ENCODE results near the gene SOX9.

Gene SOX9

GRCh38 chr17:72117535-72118334 is 3.1 kb upstream of the SOX9 start:
- TF ChIP-seq GATA1 (IDR thresholded peaks at IDR 0.05; ENCODE audit: low read depth, low read length) (no peak), POLR2A (IDR thresholded peaks at IDR 0.05; ENCODE audit: low read length) (no peak)
- DNase-seq = no peak

GRCh38 chr17:72118335-72119076 is 2.3 kb upstream of the SOX9 start:
- DNase-seq = peak; percentile 32 to 62
- TF ChIP-seq GATA1 (IDR thresholded peaks at IDR 0.05; ENCODE audit: low read depth, low read length) (no peak), POLR2A (IDR thresholded peaks at IDR 0.05; ENCODE audit: low read length) (no peak)

- no peak for DNase-seq
Observed at GRCh38 chr17:72119077-72119872, 1.5 kb upstream of the SOX9 start.

GRCh38 chr17:72119873-72120641 is 763 bp upstream of the SOX9 start:
- DNase-seq = no peak
- TF ChIP-seq POLR2A (IDR thresholded peaks at IDR 0.05; ENCODE audit: low read length) (no peak), GATA1 (IDR thresholded peaks at IDR 0.05; ENCODE audit: low read depth, low read length) (no peak)

More at GRCh38 chr17:72119077-72119872, 1.5 kb upstream of the SOX9 start:
- no peak for TF ChIP-seq POLR2A (IDR thresholded peaks at IDR 0.05; ENCODE audit: low read length)
- no peak for TF ChIP-seq GATA1 (IDR thresholded peaks at IDR 0.05; ENCODE audit: low read depth, low read length)

GRCh38 chr17:72121164-72122009 is 567 bp downstream of the SOX9 start:
- DNase-seq = no peak
- TF ChIP-seq GATA1 (IDR thresholded peaks at IDR 0.05; ENCODE audit: low read depth, low read length) (no peak), POLR2A (IDR thresholded peaks at IDR 0.05; ENCODE audit: low read length) (no peak)

- no peak for TF ChIP-seq GATA1 (IDR thresholded peaks at IDR 0.05; ENCODE audit: low read depth, low read length)
- no peak for TF ChIP-seq POLR2A (IDR thresholded peaks at IDR 0.05; ENCODE audit: low read length)
- no peak for DNase-seq
Observed at GRCh38 chr17:72122010-72122764, 1.4 kb downstream of the SOX9 start.

GRCh38 chr17:72122765-72123529 is 2.1 kb downstream of the SOX9 start:
- TF ChIP-seq POLR2A (IDR thresholded peaks at IDR 0.05; ENCODE audit: low read length) (no peak), GATA1 (IDR thresholded peaks at IDR 0.05; ENCODE audit: low read depth, low read length) (no peak)
- DNase-seq = no peak

- TF ChIP-seq GATA1 (IDR thresholded peaks at IDR 0.05; ENCODE audit: low read depth, low read length) (no peak), POLR2A (IDR thresholded peaks at IDR 0.05; ENCODE audit: low read length) (no peak)
- DNase-seq = no peak
Observed at GRCh38 chr17:72123530-72124437, 3.0 kb downstream of the SOX9 start.

- TF ChIP-seq GATA1 (IDR thresholded peaks at IDR 0.05; ENCODE audit: low read depth, low read length) (no peak), POLR2A (IDR thresholded peaks at IDR 0.05; ENCODE audit: low read length) (no peak)
- no peak for DNase-seq
Observed at GRCh38 chr17:72124438-72124775, 3.6 kb downstream of the SOX9 start.

GRCh38 chr17:72125226-72125651 is 4.4 kb downstream of the SOX9 start:
- DNase-seq = no peak
- TF ChIP-seq GATA1 (IDR thresholded peaks at IDR 0.05; ENCODE audit: low read depth, low read length) = no peak
- no peak for TF ChIP-seq POLR2A (IDR thresholded peaks at IDR 0.05; ENCODE audit: low read length)
